ENCODE data around the gene DENND1A. TPM values are rescaled to one million over a fixed set of nuclear protein-coding genes. Genes with fewer than 3 reads are reported as not detected.
A peak's percentile ranks its signal among the peaks of the same experiment; 100 is the strongest.
"Not testable (repeated sequence)": the region's sequence is repeated elsewhere in the genome, so short reads cannot be mapped to it uniquely, and the experiment has no call there.

DENND1A gene
- total RNA-seq, 1 experiment from 2014 or later, result 45.3 TPM

GRCh38 chr9:123835821-123836220 is 94.1 kb downstream of the DENND1A start:
- DNase-seq (ENCODE audit: low spot score), result no peak
- in situ Hi-C loops (cut with HindIII; ENCODE audit: low sequenced_read_pairs), result no loop called here

DNA sequence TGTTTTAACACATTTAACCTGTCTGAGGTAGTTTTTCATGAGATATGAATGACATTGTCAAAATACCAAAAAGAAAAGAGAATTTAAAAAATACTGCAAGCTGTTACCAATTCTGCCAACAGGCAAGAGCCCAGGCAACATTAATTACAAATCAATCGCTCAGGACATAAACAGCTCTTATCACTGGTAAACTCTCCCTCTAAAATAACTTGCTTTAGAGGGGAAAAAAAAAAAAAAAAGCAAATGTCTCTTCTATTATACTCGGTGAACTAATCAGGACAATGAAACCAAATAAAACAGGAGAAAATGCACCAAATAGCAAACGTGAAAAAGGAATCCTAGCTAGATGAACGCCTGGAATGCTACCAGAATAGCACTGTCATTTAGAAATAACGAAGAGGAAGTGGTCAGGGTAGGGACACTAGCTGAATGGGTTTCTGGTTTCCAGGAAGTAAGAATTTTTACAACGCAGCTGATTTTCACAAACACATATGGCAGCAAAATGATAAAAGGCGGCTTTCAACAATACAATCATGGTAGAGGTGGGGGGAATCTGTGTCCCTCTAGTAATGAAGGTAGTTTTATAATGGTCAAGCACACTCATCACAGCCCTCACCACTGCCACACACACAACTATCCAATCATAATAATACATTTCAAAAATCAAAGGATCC is 94.9 kb downstream of the DENND1A start:
- no peak for DNase-seq (ENCODE audit: low spot score)
- in situ Hi-C loops (cut with HindIII; ENCODE audit: low sequenced_read_pairs), result no loop called here

DNA sequence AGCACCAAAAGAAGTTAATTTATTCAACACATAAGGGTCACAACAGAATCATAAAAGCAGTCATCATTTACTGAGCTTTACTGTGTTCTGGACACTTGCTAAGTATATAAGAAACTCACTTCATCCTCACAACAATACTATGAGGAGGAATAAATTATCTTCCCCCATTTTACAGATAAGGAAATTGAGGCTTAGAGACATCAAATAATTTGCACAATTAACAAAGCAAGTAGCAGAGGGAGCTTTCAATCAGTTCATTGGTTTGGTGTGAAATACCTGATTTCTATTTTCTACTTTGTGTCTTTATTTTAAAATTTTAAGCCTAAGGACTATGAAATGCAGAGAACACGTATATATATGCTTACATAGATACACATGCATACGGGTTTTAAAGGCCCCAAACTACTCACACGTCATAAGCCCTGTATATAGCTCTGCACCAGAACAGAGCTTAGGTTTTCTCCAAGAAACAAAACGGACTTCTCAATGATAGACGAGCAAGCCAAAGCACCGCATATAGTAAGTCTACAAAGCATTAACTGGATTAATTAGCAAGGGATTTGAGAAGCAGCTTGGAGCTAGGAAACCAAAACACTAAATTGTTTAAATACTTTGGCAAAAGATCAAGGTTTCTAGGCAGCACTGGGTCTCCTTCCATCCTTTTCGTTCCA is 95.6 kb downstream of the DENND1A start:
- DNase-seq (ENCODE audit: low spot score), result peak; percentile 8
- in situ Hi-C loops (cut with HindIII; ENCODE audit: low sequenced_read_pairs), result no loop called here

DNA sequence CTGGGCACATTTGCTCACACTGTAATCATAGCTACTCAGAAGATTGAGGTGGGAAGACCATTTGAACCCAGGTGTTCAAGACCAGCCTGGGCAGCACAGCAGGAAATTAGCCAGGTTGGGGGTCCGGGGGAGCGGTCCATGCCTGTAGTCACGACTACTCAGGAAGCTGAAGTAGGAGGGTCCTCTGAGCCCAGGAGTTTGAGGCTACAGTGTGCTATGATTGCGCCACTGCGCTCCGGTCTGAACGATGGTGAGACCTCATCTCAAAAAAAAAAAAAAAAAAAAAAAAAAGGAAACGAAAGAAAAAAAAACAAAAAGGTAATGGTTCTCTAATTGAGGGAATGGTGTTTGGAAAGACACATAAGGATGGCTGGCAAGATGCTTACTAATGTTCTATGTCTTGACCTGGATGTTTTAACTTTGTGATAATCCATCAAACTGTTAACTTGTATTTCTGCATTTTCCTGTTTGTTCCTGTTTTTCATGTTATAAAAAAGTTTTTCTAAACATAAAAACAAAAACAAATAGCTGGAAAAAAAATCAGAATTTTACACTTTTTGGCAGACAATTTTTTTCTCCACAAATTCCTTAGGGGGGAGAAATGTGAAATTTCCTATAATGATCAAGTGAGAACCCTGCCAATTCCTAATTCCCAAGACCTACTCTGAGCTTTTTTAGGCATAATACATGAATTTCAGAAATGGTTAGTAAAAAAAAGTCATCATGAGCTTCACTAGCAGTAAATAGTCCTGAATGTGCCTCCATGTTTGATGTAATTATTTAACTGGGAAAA is 96.9 kb downstream of the DENND1A start:
- in situ Hi-C loops (cut with HindIII; ENCODE audit: low sequenced_read_pairs), result no loop called here
- DNase-seq (ENCODE audit: low spot score), result no peak

- in situ Hi-C loops (cut with HindIII; ENCODE audit: low sequenced_read_pairs), result no loop called here
- no peak for DNase-seq (ENCODE audit: low spot score)
Measured at GRCh38 chr9:123832176-123832575, 97.8 kb downstream of the DENND1A start.

DNA sequence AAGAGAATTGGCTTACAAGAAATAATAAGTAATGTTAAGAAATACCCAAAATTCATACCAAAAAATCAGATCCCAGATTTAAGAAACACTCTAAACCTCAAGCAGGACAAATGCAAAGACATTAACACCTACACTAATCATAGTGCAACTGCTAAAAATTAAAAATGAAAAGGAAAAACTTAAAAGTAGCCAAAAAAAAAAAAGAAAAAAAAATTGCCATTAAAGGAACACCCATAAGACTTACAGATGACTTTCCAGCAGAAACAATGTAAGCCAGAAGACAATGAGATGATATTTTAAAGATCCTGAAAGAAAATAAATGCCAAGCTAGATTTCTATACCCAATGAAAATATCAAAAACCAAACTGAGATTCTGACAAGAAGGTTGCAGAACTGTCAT is 101.5 kb downstream of the DENND1A start:
- in situ Hi-C loops (cut with HindIII; ENCODE audit: low sequenced_read_pairs), result no loop called here
- no peak for DNase-seq (ENCODE audit: low spot score)

DNA sequence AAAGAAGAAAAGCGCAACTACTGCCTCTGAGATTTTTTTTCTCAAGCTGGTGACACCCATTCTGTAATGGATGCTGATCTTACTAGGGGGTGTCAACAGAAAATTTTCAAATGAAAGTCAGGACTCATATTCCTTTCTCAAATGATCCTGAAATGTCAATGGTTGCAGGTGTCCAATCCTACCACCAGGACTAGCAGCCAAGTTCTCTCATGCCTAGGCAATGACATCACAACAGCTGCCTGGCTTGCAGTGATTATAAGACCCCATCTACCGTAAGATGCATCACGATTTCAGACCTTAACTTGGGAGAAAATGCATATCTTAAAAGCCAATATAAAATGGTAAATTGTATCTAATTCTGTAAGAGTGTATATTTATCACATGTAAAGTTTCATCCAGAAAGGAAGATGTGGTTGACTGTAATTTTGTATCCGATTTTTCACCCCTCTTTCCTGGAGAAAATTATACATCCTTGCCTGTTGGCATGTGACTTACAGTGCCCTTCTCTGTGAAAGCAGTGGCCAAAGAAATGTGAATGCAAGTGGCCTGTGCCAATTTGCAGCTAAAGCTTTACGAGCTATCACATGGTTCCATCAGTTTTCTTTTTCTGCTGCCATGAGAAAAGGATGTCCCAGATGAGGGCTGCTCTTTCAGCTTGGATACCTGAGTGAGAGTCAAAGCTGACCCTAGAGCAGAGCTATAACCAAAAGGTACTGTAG is 104.4 kb downstream of the DENND1A start:
- in situ Hi-C loops (cut with HindIII; ENCODE audit: low sequenced_read_pairs), result no loop called here
- DNase-seq (ENCODE audit: low spot score), result no peak

GRCh38 chr9:123823194-123823947 is 106.6 kb downstream of the DENND1A start:
- no peak for DNase-seq (ENCODE audit: low spot score)
- in situ Hi-C loops (cut with HindIII; ENCODE audit: low sequenced_read_pairs), result no loop called here

GRCh38 chr9:123821619-123822018 is 108.3 kb downstream of the DENND1A start:
- DNase-seq (ENCODE audit: low spot score), result no peak
- in situ Hi-C loops (cut with HindIII; ENCODE audit: low sequenced_read_pairs), result no loop called here

- in situ Hi-C loops (cut with HindIII; ENCODE audit: low sequenced_read_pairs), result no loop called here
- DNase-seq (ENCODE audit: low spot score), result no peak
Measured at GRCh38 chr9:123820139-123820538, 109.8 kb downstream of the DENND1A start.

DNA sequence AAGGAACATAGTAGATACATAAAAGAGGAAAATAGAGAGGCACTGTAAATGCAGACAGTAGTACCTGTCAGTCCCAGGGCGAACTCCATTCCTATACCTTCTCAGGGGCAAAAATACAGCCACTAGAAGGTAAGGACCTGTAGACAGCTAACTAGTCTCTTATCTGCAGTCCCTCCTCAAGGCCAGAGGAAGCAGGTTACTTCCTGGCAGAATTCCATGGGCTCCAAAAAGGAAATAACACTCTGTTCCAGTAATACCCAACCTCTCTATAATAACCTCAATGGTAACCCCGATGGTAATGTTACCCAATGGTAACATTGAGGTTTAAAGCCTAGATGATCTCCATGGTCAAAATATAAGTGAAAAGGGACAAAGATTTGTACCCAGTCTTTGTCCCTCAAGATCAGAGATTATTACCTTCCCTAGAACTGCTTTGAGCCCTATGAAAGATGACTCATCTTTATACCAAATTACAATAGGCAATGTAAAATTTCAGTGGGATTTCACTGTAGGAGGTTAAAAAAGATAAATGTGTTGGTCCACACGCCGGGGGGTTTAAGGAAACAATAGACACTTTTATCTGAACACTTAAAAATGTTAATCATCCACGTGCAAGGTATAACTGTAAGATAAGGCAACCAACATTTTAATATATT is 113.0 kb downstream of the DENND1A start:
- no peak for DNase-seq (ENCODE audit: low spot score)
- in situ Hi-C loops (cut with HindIII; ENCODE audit: low sequenced_read_pairs), result no loop called here

- in situ Hi-C loops (cut with HindIII; ENCODE audit: low sequenced_read_pairs); DNase-seq (ENCODE audit: low spot score): not testable (repeated sequence)
Measured at GRCh38 chr9:123815856-123816255, 114.1 kb downstream of the DENND1A start.

DNA sequence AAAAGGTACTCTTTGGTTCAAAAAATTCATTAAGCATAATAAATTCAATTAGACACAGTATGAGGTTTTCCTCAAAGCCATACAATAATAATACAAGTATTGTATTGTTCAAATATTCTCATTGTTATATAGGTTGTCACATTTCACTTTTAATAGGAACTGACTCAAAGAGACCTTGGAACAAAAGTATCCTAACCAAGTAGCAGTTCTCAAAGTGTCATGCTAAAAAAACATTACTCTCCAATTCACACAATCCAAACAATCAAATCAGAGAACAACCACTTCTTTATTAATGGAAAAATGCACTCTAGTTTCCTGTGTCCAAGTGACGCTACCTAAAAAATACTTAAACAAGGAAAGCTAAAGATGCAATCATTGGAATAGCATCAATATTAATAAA is 115.4 kb downstream of the DENND1A start:
- DNase-seq (ENCODE audit: low spot score), result no peak
- in situ Hi-C loops (cut with HindIII; ENCODE audit: low sequenced_read_pairs), result no loop called here

DNA sequence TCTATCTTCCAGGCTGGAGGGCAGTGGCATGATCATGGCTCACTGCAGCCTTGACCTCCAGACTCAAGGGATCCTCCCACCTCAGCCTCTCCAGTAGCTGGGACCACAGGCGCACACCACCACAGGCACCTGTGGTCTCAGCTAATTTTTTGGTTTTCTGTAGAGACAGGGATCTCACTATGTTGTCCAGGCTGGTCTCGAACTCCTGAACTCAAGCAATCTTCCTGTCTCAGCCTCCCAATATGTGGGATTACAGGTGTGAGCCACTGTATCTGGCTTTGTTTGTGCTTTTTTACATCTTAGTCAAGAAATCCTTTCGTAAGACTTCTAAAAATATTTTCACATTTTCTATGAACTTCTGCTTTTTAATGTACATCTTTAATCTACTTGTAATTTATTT is 116.9 kb downstream of the DENND1A start:
- in situ Hi-C loops (cut with HindIII; ENCODE audit: low sequenced_read_pairs), result no loop called here

GRCh38 chr9:123807251-123807650 is 122.7 kb downstream of the DENND1A start:
- in situ Hi-C loops (cut with HindIII; ENCODE audit: low sequenced_read_pairs), result no loop called here
- DNase-seq (ENCODE audit: low spot score), result no peak

More for the DNA sequence above, 116.9 kb downstream of the DENND1A start:
- DNase-seq (ENCODE audit: low spot score), result no peak

- DNase-seq (ENCODE audit: low spot score), result no peak
- in situ Hi-C loops (cut with HindIII; ENCODE audit: low sequenced_read_pairs), result no loop called here
Measured at GRCh38 chr9:123806829-123807228, 123.1 kb downstream of the DENND1A start.

DNA sequence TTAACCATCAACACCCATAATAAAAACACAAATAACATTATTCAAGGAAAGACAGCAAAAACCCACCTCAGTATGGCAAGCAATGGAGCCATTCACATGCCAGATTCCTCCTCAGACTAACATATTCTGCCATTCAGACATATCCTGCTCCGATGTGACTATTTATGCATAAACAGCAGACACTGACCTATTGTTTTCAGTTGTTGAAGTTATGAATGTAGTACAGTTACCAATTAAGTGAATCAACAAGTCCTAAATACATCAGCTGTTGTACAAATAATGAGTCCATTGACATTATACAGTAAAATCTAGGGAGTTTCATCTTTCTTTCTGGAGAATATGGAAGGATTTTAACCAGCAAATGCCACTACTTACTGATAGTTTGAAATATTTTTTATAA is 131.7 kb downstream of the DENND1A start:
- DNase-seq (ENCODE audit: low spot score), result no peak
- in situ Hi-C loops (cut with HindIII; ENCODE audit: low sequenced_read_pairs), result no loop called here

DNA sequence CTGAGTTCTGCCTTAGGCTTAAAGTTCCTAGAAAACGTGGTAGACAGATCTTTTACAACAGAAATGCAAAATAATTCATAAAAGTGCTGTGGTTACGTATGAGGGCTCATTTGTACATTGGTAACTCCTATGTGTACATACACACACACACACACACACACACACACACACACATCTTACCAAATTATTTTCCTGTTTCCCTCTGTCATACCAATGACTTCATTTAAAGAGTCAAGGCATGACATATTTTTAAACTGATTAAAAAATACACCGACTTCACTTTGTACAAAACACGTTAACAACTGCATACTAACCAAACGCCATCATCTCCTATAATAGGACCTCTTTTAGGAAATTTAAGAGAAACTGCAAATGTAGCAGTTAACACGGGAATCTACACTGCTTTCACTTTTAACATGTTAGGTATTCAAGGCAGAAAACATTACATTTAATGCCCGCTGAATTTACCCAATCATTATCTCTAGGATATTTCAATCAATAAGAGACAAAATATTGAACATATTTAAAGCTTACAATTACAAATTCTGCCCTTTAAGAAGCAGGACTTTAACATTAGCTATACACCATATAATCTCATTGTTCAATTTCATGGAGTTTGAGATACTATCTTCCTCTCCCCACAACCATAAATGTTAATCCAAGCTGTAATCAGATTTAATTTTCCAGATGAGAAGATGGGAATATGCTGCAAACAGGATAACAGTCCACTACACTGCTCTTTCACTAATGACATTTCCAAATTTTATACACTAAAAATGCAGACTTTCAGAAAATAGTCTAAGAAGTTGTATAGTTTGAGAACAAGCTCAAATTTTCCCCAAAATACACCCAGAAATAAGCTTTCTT is 133.1 kb downstream of the DENND1A start:
- in situ Hi-C loops (cut with HindIII; ENCODE audit: low sequenced_read_pairs), result no loop called here
- no peak for DNase-seq (ENCODE audit: low spot score)
